GM18909 (cell line): ENCODE measurements around the gene LRRK2.
A peak's percentile ranks its signal among the peaks of the same experiment; 100 is the strongest.
"Not testable (repeated sequence)": the region's sequence is repeated elsewhere in the genome, so short reads cannot be mapped to it uniquely, and the experiment has no call there.

Experiments used
- ATAC-seq: cut with Tn5 transposase; IDR thresholded peaks from one replicate; pipeline ENCODE4 v1.9.1; 2021; ENCODE audit warnings: mild to moderate bottlenecking; ENCODE audit not compliant: unreplicated experiment, poor library complexity

LRRK2 gene

DNA sequence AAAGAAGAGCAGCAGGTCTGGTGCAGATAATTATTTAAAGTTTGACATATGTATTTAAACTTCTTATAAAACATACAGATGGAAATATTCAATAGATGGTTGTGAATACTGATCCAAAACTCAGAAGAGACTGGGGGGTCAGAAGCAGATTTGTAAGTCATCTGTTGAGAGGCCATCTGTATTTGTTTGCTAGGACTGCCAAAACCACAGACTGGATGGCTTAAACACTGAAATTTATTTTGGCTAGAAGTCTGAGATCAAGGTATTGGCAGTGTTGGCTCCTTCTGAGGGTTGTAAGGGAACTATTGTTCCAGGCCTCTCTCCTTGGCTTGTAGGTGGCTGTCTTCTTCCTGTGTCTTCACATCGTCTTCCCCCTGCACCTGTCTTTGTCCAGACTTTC, 153.9 kb downstream of the LRRK2 start:
- ATAC-seq: no peak

DNA sequence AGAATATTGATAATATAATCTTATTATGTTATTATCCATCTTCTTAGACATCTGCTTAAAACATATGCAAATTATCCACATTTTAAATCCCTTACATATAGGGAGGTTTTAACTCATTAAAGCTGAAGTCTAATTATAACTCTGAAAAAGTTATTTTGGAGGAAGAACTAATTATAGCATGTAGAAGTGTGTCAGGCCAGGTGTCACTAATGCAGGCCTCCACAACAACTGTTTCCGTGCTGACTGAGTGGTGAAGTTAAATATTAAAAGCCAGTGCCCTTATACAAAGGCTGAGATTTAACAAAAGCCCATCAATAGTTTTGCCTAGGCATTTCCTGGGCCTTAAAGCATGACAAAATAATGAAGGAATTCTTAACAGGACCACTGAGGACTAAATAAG, 157.4 kb downstream of the LRRK2 start:
- peak; percentile 79 for ATAC-seq

DNA sequence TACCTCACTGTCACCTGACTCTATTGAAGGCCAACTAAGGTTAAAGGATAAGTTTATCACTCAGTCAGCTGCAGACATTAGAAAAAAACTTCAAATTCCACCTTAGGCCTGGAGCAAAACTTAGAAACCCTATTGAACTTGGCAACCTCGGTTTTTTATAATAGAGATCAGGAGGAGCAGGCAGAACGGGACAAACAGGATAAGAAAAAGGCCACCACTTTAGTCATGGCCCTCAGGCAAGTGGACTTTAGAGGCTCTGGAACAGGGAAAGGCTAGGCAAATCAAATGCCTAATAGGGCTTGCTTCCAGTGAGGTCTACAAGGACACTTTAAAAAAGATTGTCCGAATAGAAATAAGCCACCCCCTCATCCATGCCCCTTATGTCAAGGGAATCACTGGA, 162.5 kb downstream of the LRRK2 start:
- not testable (repeated sequence) for ATAC-seq

DNA sequence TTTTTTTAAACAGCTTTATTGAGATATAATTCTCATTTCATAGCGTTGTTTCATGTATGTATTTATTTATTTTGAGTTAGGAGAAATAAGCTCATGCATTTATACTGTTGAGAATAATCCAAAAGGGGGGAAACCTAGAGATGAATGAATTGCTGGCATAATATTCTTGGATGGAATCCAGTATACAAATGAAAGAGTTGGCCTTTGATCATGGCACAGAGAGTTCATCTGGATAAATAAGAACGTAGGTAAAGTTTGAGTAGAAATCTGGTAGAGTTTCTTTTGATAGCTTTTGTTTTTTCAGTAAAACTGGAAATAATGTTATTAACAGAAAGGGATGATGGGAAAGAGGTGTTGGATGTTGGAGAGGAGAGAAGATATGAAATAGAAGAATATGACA, 166.2 kb downstream of the LRRK2 start:
- ATAC-seq: no peak

DNA sequence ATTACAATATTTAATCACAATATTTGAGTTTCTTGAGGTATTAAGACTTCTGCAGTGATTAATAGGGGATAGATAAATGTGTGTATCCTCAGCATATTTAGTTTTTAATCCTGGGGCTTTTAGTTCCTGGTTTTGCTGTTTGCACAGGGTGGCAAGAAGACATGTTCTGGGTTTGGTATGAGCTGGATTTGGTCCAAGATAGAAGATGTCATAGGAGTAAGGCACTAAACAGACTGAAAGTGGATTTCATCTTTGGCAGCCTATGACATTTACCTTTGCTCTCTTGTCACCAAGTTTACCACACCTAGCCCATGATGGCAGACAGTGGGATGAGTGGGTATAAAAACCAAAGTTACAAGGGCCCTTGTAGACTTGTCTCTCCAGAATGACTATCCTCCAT, 168.2 kb downstream of the LRRK2 start:
- no peak for ATAC-seq

DNA sequence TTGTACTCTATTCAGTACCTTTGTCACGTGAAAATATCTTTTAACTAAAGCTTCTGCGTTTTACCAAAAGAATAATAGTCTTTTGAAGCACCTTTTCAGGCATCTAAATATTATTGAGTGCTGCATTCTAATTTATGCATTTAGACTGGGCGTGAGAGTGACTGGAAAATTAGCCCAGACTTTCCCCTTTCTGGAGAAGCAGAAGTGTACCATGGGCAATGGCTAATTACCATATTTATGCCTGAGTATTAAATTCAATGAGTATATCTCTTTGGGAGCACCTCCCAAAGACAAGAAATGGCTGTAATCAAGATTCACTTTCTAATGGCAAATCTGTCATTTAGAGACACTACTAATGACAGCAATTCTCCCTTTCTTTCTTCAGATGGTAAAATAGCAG, 174.9 kb downstream of the LRRK2 start:
- no peak for ATAC-seq

DNA sequence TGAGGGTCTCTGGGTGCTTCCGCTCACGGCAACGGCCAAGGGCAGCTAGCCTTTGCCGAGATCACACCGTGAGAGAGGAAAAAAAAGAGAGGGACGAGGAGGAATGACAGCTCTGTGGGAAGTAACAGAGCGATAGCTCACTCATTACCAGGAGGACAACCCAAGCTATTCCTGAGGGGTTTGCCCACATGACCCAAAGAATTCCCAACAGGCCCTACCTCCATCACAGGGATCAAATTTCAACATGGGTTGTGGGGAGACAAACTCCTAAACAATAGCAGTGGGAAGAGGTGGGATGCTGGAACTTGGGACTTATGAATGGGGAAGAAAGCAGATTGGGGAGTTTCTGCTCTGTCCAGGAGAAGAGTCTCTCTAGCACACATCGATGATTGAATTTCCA, 180.6 kb downstream of the LRRK2 start:
- ATAC-seq: no peak
